GM12801 (cell line): Measurements from ENCODE around the gene MRM1.

ENCODE experiments used
- CTCF ChIP-seq: IDR thresholded peaks from one replicate; pipeline ENCODE4 v1.5.1; 2011; ENCODE audit warnings: control low read depth; ENCODE audit not compliant: insufficient read length; ENCODE audit errors: extremely low read depth

Gene MRM1

GRCh38 chr17:36650096-36650775 lies 48.9 kb downstream of the MRM1 start:
- TF ChIP-seq CTCF = no peak

GRCh38 chr17:36653374-36653773 lies 52.0 kb downstream of the MRM1 start:
- no peak for TF ChIP-seq CTCF

- no peak for TF ChIP-seq CTCF
Observed at GRCh38 chr17:36653856-36654255, 52.5 kb downstream of the MRM1 start.

GRCh38 chr17:36655726-36656125 lies 54.3 kb downstream of the MRM1 start:
- TF ChIP-seq CTCF = no peak

GRCh38 chr17:36657390-36657762 lies 56.0 kb downstream of the MRM1 start:
- no peak for TF ChIP-seq CTCF

GRCh38 chr17:36657763-36658490 lies 56.5 kb downstream of the MRM1 start:
- no peak for TF ChIP-seq CTCF
